ENCODE measurements around the gene PITX1.
"Not testable (repeated sequence)": the region's sequence is repeated elsewhere in the genome, so short reads cannot be mapped to it uniquely, and the experiment has no call there.

The PITX1 gene

DNA sequence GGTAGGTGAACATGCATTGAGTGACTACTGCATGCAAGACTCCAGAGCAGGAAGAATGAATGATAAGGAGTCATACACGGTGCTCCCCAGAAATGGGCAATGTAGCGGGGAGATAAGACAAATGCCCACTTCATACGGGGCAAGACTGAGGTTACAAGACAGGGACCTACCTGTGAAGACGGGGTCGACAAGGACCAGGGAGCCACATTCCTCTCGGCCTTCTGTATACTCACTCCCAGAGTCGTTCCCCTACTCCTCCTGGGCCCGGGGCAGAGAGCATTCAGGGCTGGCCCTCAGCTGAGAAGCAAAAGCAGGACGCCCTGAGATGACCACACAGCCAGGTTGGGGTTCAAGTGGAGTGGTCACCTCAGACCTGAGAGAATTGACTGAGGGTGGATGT lies 26.7 kb downstream of the PITX1 start:
- no peaks in the 10 kb centered on the region for H3K27me3 ChIP-seq
- H3K27ac ChIP-seq, result no peak overlapping the region
- H3K4me1 ChIP-seq, result peaks cover 0 to 5% (median 0%) of the 10 kb centered on the region in 4 donors
- intact Hi-C loops (cut with DNase I; ENCODE audit: low total_unique reads), result no loop called here
- H3K36me3 ChIP-seq, result peaks cover 0 to 4% (median 0%) of the 10 kb centered on the region in 3 donors
- TF ChIP-seq, protein P1, sequence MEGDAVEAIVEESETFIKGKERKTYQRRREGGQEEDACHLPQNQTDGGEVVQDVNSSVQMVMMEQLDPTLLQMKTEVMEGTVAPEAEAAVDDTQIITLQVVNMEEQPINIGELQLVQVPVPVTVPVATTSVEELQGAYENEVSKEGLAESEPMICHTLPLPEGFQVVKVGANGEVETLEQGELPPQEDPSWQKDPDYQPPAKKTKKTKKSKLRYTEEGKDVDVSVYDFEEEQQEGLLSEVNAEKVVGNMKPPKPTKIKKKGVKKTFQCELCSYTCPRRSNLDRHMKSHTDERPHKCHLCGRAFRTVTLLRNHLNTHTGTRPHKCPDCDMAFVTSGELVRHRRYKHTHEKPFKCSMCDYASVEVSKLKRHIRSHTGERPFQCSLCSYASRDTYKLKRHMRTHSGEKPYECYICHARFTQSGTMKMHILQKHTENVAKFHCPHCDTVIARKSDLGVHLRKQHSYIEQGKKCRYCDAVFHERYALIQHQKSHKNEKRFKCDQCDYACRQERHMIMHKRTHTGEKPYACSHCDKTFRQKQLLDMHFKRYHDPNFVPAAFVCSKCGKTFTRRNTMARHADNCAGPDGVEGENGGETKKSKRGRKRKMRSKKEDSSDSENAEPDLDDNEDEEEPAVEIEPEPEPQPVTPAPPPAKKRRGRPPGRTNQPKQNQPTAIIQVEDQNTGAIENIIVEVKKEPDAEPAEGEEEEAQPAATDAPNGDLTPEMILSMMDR (IDR thresholded peaks at IDR 0.05), result no peak
- no peaks in the 10 kb centered on the region for H3K9me3 ChIP-seq
- no peak overlapping the region for H3K4me3 ChIP-seq
- no peak for DNase-seq

DNA sequence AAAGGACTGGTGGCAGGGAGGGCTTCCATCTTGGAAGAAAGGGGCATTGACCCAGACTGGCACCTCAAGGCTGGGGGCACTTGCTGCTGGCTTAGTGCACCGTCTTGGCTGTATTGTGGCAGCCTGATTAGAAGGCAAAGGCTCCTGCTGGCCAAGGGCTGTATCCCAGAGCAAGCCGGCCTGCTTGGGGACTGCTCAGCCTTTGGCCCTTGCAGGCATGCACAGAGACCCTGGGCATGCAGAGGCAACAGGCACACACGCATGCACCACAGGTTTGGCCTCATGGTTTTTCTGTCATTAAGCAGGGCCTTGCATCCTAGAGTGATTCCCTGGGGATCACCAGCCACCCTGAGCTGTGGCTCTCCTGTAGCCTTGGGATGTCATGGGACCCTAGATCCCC lies 29.0 kb downstream of the PITX1 start:
- Histone ChIP-seq H3K9me3 (no peaks in the 10 kb centered on the region), H3K27me3 (no peaks in the 10 kb centered on the region), H3K27ac (no peak overlapping the region), H3K4me1 (no peaks in the 10 kb centered on the region), H3K36me3 (peaks cover 0 to 4% (median 0%) of the 10 kb centered on the region in 3 donors), H3K4me3 (no peak overlapping the region)
- TF ChIP-seq, protein P1 (IDR thresholded peaks at IDR 0.05), result no peak
- DNase-seq, result no peak
- intact Hi-C loops (cut with DNase I; ENCODE audit: low total_unique reads), result no loop called here

- intact Hi-C loops (cut with DNase I; ENCODE audit: low total_unique reads), result no loop called here
- TF ChIP-seq, protein P1 (IDR thresholded peaks at IDR 0.05), result no peak
- Histone ChIP-seq H3K36me3 (peaks cover 0 to 4% (median 0%) of the 10 kb centered on the region in 3 donors), H3K27me3 (no peaks in the 10 kb centered on the region), H3K4me1 (no peaks in the 10 kb centered on the region), H3K4me3 (no peak overlapping the region), H3K27ac (no peak overlapping the region), H3K9me3 (no peaks in the 10 kb centered on the region)
- no peak for DNase-seq
Measured at GRCh38 chr5:135004376-135004775, 29.7 kb downstream of the PITX1 start.

GRCh38 chr5:134998068-134998467 lies 36.0 kb downstream of the PITX1 start:
- H3K27me3 ChIP-seq; H3K36me3 ChIP-seq; DNase-seq; H3K4me1 ChIP-seq; H3K4me3 ChIP-seq; intact Hi-C loops (cut with DNase I; ENCODE audit: low total_unique reads); H3K27ac ChIP-seq; H3K9me3 ChIP-seq: not testable (repeated sequence)

DNA sequence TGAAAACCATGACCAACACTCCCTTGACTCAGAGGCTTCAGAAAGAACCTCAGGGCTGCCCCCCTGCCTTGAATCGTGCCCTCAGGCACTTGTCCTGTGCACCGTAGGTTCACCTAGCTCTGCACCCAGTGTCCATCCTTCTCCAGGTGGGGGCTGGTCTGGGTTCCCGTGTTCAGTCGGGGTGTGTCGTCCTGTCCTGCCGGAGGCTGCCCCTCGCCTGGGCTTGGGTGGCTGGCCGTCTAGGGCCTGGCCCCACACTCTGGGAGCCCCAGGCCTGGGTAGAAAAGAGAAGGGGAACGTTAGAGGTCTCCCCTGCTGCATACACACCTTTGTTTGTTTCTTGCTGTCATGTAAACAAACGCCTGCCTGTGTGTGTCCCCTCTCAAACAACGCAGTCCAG lies 37.0 kb downstream of the PITX1 start:
- Histone ChIP-seq H3K4me3 (no peak overlapping the region), H3K9me3 (no peaks in the 10 kb centered on the region), H3K36me3 (no peaks in the 10 kb centered on the region), H3K4me1 (peaks cover 0 to 10% (median 0%) of the 10 kb centered on the region in 4 donors), H3K27me3 (no peaks in the 10 kb centered on the region), H3K27ac (no peak overlapping the region)
- intact Hi-C loops (cut with DNase I; ENCODE audit: low total_unique reads), result no loop called here
- TF ChIP-seq, protein P1 (IDR thresholded peaks at IDR 0.05), result no peak
- no peak for DNase-seq

DNA sequence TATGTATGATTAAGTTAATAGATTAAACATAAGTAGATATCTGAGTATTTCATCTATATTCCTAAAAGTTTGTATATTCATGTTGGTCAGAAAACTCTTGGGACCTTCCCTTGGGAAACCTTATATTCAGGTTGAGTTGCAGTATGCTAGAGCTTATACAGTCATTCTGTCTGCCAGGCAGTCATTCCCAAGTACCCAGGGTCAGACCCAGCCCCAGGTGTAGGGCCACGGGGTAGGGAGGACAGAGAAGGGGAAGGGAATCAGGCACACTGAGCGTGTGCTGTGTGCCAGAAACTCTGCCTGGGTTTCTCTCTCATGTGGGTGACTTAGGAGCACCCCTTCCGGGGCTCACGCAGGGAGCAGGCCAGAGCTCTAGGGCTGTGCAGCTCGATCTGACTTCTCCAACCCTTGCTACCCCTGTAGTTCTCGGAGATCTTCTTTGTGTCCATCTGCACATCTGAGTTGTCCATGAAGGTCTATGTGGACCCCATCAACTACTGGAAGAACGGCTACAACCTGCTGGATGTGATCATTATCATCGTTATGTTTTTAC lies 38.1 kb downstream of the PITX1 start:
- Histone ChIP-seq H3K27me3 (no peaks in the 10 kb centered on the region), H3K36me3 (no peaks in the 10 kb centered on the region), H3K4me3 (no peak overlapping the region), H3K9me3 (no peaks in the 10 kb centered on the region), H3K27ac (no peak overlapping the region), H3K4me1 (peaks cover 0 to 10% (median 0%) of the 10 kb centered on the region in 4 donors)
- TF ChIP-seq, protein P1 (IDR thresholded peaks at IDR 0.05), result no peak
- intact Hi-C loops (cut with DNase I; ENCODE audit: low total_unique reads), result no loop called here
- DNase-seq, result no peak

Measured in tibial artery (tissue), 4 donors.